K562 (cell line): ENCODE measurements around the gene KCNF1. TPM values are rescaled to one million over a fixed set of nuclear protein-coding genes. Genes with fewer than 3 reads are reported as not detected.

Source experiments
- HMG20B ChIP-seq: fragments of 250-450 bp; sonication (Bioruptor Pico); IDR thresholded peaks from 2 replicates; pipeline ENCODE4 v1.5.0; 2021; ENCODE audit warnings: mild to moderate bottlenecking
- MAFK ChIP-seq: IDR thresholded peaks from 2 replicates; pipeline ENCODE4 v1.6.1; 2011; ENCODE audit warnings: low read length, improper control_type of control experiment
- MITF ChIP-seq: IDR thresholded peaks from 2 replicates; pipeline ENCODE4 v1.6.1; 2014; ENCODE audit warnings: antibody characterized with exemption
- MTA2 ChIP-seq: fragments of 450-650 bp; IDR thresholded peaks from 2 replicates; pipeline ENCODE4 v1.6.1; 2016; ENCODE audit warnings: low read depth
- RAD21 ChIP-seq, 2 experiments: fragments of 250-450 bp in 1 of 2; fragments of 450-650 bp in 1 of 2; sonication (Bioruptor Pico) in 1 of 2; formaldehyde crosslinking in 1 of 2; IDR thresholded peaks in 1 of 2; conservative IDR thresholded peaks in 1 of 2; 2 replicates each; pipeline versions ENCODE4 v1.4.0 to v1.8.0; 2020 to 2022; ENCODE audit warnings: mild to moderate bottlenecking in 2 of 2, moderate library complexity in 1 of 2
- polyA plus RNA-seq, 8 experiments: library from polyadenylated mRNA; depleted of rRNA in 4 of 8; stranded (reverse) in 5 of 8; unstranded in 3 of 8; fragments of >200 nt; fragmentation: Nextera tagmentation in 2 of 8; fragmentation: Illumina TruSeq in 1 of 8; extraction: Ambion mirVana in 2 of 8; extraction: Trizol in 1 of 8; gene quantifications; 2 replicates each; pipeline versions ENCODE4 v1.2.1 to v1.2.3, GENCODE V29; 2011 to 2014; ENCODE audit warnings: inconsistent platforms in 1 of 8, missing spikeins in 1 of 8
- total RNA-seq, 7 experiments: library from RNA; depleted of rRNA in 6 of 7; stranded (reverse); fragments of >200 nt in 6 of 7; fragmentation: Illumina TruSeq in 2 of 7; extraction: Trizol in 2 of 7; gene quantifications; 2 replicates each; pipeline versions ENCODE4 v1.2.1 to v1.2.3, GENCODE V29; 2011 to 2021; ENCODE audit warnings: low replicate concordance in 1 of 7
- TF ChIP-seq, protein P1 (sequence below): fragments of 250-450 bp; sonication (Bioruptor Pico); IDR thresholded peaks from 2 replicates; pipeline ENCODE4 v1.8.0; 2022; ENCODE audit warnings: inconsistent platforms, mild to moderate bottlenecking, moderate library complexity, borderline replicate concordance
- TF ChIP-seq, protein P2 (sequence below): fragments of 250-450 bp; sonication (Bioruptor Pico); IDR thresholded peaks from 2 replicates; pipeline ENCODE4 v1.5.1; 2021; ENCODE audit warnings: mild to moderate bottlenecking
- TF ChIP-seq, protein P3 (sequence below): fragments of 250-450 bp; sonication (Bioruptor Pico); IDR thresholded peaks from 2 replicates; pipeline ENCODE4 v1.5.0; 2020; ENCODE audit warnings: mild to moderate bottlenecking, borderline replicate concordance
- TF ChIP-seq, protein P4 (sequence below): fragments of 250-450 bp; sonication (Bioruptor Pico); IDR thresholded peaks from 2 replicates; pipeline ENCODE4 v1.8.0; 2021; ENCODE audit warnings: moderate library complexity, mild to moderate bottlenecking, inconsistent platforms

KCNF1 gene
- total and polyA plus RNA-seq, 9 of the 15 experiments (the other 6 are each of a cell fraction or from before 2014, with no cell fraction given): not detected

DNA sequence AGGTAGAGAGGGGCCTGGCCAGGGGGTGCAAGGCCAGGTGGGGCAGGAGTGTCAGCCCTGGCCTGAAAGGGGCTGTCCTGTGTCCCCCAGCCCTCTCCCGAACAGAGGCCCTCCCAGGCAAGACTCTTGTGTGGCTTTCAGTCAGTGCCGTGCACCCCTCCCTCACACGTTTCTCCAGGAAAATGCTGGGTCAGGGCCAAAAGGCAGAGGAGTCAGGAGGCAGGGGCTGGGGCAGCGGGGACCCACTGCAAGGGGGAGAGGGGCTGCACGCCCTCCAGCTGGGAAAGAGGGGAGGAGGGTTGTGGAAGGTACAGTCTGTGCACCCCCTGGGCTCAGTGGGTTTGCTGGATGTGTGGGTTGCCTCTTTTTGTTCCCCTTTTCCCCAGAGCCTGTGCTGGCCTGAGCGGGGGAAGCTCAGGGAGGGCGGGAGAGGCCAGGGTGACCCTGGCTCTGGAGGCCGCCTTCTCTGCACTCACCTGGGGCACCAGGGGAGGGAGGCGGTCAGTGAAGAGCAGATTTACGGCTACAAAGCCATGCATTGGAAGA lies 4.1 kb downstream of the KCNF1 start (continued):
- TF ChIP-seq, protein P1, sequence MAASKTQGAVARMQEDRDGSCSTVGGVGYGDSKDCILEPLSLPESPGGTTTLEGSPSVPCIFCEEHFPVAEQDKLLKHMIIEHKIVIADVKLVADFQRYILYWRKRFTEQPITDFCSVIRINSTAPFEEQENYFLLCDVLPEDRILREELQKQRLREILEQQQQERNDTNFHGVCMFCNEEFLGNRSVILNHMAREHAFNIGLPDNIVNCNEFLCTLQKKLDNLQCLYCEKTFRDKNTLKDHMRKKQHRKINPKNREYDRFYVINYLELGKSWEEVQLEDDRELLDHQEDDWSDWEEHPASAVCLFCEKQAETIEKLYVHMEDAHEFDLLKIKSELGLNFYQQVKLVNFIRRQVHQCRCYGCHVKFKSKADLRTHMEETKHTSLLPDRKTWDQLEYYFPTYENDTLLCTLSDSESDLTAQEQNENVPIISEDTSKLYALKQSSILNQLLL: no peak
- TF ChIP-seq, protein P2, sequence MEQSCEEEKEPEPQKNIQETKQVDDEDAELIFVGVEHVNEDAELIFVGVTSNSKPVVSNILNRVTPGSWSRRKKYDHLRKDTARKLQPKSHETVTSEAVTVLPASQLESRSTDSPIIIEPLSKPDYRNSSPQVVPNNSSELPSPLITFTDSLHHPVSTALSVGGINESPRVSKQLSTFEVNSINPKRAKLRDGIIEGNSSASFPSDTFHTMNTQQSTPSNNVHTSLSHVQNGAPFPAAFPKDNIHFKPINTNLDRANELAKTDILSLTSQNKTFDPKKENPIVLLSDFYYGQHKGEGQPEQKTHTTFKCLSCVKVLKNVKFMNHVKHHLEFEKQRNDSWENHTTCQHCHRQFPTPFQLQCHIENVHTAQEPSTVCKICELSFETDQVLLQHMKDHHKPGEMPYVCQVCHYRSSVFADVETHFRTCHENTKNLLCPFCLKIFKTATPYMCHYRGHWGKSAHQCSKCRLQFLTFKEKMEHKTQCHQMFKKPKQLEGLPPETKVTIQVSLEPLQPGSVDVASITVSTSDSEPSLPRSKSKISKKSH (CRISPR knock-in tag): no peak
- TF ChIP-seq MAFK (no peak), RAD21 (CRISPR knock-in tag; conservative IDR thresholded peaks at IDR 0.05 in 1 of 2, IDR thresholded peaks at IDR 0.05 in 1 of 2) (no peak), HMG20B (no peak), MITF (no peak), MTA2 (no peak)
- TF ChIP-seq, protein P3, sequence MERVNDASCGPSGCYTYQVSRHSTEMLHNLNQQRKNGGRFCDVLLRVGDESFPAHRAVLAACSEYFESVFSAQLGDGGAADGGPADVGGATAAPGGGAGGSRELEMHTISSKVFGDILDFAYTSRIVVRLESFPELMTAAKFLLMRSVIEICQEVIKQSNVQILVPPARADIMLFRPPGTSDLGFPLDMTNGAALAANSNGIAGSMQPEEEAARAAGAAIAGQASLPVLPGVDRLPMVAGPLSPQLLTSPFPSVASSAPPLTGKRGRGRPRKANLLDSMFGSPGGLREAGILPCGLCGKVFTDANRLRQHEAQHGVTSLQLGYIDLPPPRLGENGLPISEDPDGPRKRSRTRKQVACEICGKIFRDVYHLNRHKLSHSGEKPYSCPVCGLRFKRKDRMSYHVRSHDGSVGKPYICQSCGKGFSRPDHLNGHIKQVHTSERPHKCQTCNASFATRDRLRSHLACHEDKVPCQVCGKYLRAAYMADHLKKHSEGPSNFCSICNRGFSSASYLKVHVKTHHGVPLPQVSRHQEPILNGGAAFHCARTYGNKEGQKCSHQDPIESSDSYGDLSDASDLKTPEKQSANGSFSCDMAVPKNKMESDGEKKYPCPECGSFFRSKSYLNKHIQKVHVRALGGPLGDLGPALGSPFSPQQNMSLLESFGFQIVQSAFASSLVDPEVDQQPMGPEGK (CRISPR knock-in tag): no peak
- TF ChIP-seq, protein P4, sequence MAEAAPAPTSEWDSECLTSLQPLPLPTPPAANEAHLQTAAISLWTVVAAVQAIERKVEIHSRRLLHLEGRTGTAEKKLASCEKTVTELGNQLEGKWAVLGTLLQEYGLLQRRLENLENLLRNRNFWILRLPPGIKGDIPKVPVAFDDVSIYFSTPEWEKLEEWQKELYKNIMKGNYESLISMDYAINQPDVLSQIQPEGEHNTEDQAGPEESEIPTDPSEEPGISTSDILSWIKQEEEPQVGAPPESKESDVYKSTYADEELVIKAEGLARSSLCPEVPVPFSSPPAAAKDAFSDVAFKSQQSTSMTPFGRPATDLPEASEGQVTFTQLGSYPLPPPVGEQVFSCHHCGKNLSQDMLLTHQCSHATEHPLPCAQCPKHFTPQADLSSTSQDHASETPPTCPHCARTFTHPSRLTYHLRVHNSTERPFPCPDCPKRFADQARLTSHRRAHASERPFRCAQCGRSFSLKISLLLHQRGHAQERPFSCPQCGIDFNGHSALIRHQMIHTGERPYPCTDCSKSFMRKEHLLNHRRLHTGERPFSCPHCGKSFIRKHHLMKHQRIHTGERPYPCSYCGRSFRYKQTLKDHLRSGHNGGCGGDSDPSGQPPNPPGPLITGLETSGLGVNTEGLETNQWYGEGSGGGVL (CRISPR knock-in tag): no peak
